ENCODE data around the gene CCDC81. TPM values are rescaled to one million over a fixed set of nuclear protein-coding genes. Genes with fewer than 3 reads are reported as not detected.

Gene CCDC81
- total RNA-seq, 4 donors from 2014 or later: 0.78 to 3.3 (median 1.3) TPM

- Histone ChIP-seq H3K36me3 (peaks cover 0 to 51% (median 0%) of the 10 kb centered on the region in 3 donors), H3K4me1 (peaks cover 0 to 7% (median 0%) of the 10 kb centered on the region in 4 donors), H3K27ac (no peak overlapping the region), H3K9me3 (no peaks in the 10 kb centered on the region), H3K4me3 (no peak overlapping the region), H3K27me3 (no peaks in the 10 kb centered on the region)
- no peak for DNase-seq (ENCODE audit: low spot score in 2 of 2)
- TF ChIP-seq, protein P1, sequence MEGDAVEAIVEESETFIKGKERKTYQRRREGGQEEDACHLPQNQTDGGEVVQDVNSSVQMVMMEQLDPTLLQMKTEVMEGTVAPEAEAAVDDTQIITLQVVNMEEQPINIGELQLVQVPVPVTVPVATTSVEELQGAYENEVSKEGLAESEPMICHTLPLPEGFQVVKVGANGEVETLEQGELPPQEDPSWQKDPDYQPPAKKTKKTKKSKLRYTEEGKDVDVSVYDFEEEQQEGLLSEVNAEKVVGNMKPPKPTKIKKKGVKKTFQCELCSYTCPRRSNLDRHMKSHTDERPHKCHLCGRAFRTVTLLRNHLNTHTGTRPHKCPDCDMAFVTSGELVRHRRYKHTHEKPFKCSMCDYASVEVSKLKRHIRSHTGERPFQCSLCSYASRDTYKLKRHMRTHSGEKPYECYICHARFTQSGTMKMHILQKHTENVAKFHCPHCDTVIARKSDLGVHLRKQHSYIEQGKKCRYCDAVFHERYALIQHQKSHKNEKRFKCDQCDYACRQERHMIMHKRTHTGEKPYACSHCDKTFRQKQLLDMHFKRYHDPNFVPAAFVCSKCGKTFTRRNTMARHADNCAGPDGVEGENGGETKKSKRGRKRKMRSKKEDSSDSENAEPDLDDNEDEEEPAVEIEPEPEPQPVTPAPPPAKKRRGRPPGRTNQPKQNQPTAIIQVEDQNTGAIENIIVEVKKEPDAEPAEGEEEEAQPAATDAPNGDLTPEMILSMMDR (IDR thresholded peaks at IDR 0.05): no peak
- no peak for TF ChIP-seq EP300 (IDR thresholded peaks at IDR 0.05)
- TF ChIP-seq POLR2A (IDR thresholded peaks at IDR 0.05): no peak
- WGBS, 2 donors: 84 to 96% methylated on average over 3 of the region's 3 CpGs
Observed at GRCh38 chr11:86447763-86448480, 73.2 kb downstream of the CCDC81 start.

DNA sequence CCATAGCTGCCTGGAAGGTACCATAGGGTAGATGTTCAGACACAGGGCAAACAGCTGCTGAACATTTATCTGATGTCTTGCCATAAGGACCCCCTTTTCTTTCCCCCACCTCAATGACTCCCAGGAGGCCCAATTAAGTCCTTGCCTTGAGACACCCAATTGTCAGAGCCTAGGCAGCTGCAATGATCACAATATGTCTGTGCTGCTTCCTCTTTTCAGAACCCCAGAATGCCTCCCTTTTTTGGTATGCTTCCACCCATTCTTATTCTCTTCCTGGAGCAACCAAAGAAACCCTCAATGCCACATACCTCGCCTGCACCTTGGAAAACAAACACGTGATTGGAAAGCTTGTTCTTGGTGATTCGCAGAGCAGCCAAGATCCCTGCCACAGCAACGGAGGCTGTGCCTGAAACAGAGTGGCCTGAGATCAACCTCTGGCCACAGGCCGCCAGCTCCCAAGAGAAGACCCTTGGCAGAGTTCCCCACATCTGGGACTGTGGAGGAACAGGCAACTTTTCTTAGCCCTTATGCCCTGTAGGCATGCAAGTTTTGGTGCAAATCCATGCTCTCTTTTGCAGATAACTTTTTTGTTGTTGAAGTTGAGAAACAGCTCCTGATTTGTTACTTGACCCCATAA is 75.4 kb downstream of the CCDC81 start:
- DNase-seq (ENCODE audit: low spot score in 2 of 2): no peak
- H3K27me3 ChIP-seq: no peaks in the 10 kb centered on the region
- no peak overlapping the region for H3K4me3 ChIP-seq
- 82 to 85% methylated on average over 3 to 5 of the region's 5 CpGs for WGBS, 2 donors
- H3K9me3 ChIP-seq: no peaks in the 10 kb centered on the region
- H3K27ac ChIP-seq: no peak overlapping the region
- H3K4me1 ChIP-seq: no peaks in the 10 kb centered on the region
- no peak for TF ChIP-seq POLR2A (IDR thresholded peaks at IDR 0.05)
- TF ChIP-seq EP300 (IDR thresholded peaks at IDR 0.05): no peak
- TF ChIP-seq, protein P1 (IDR thresholded peaks at IDR 0.05): no peak
- peaks cover 0 to 38% (median 0%) of the 10 kb centered on the region in 3 donors for H3K36me3 ChIP-seq

- Histone ChIP-seq H3K4me3 (no peak overlapping the region), H3K27me3 (no peaks in the 10 kb centered on the region), H3K4me1 (peaks cover 0 to 19% (median 0%) of the 10 kb centered on the region in 4 donors), H3K36me3 (peaks cover 0 to 9% (median 0%) of the 10 kb centered on the region in 3 donors), H3K9me3 (no peaks in the 10 kb centered on the region), H3K27ac (no peak overlapping the region)
- no peak for TF ChIP-seq POLR2A (IDR thresholded peaks at IDR 0.05)
- no peak for DNase-seq (ENCODE audit: low spot score in 2 of 2)
- WGBS, 2 donors: 61 to 70% methylated on average over 2 of the region's 2 CpGs
Observed at GRCh38 chr11:86453290-86454030, 78.8 kb downstream of the CCDC81 start.

DNA sequence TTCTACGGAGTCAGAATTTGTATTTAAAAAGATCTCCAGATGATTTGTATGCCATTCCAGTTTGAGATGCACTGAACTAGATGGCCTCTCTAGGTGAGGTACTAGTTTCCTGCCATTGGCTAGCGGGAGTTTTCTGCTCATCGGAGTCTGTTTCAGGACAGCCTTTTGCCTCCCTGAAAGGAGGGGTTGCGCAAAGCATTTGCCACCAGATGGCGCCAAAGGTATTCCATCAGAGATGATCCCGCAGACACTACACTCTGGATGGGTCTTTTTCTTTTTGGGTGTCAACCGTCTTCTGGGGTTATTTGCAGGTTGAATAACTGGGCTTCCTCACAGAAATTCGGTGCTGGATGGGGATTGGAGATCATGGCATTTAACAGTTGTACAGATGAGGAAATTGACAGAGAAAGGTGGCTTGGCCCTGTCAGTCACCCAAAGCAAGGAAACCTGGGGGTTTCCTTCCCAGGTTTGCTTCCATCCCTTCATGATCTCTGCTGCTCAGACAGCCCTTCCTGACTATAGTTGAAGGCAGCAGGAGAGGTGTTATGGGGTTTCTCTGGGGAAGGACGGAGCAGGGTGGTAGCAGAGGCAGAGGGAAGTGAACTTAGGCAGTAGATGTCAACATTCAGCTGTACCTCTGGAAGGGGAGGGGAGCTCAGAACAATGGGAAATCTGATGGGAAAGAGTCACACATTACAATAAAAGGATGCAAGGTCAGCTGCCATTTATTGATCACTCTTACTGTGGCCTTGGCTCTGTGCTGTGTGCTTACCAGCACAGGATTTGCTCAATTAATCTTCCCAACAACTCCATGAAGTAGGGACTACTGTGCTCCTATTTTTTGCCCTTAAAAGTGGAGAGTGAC is 81.6 kb downstream of the CCDC81 start:
- H3K27me3 ChIP-seq: no peaks in the 10 kb centered on the region
- 16 to 20% methylated on average over 9 of the region's 9 CpGs for whole genome bisulfite sequencing, 2 donors
- H3K36me3 ChIP-seq: no peaks in the 10 kb centered on the region
- H3K27ac ChIP-seq: peak overlapping the region in 1 of 4 donors; percentile 18
- TF ChIP-seq EP300 (IDR thresholded peaks at IDR 0.05) (peak in 1 of 2 donors; percentile 25), POLR2A (IDR thresholded peaks at IDR 0.05) (no peak)
- TF ChIP-seq, protein P1 (IDR thresholded peaks at IDR 0.05): peak; percentile 82 to 88 (median 85)
- DNase-seq (ENCODE audit: low spot score in 2 of 2): peak; percentile 85 to 97
- H3K4me1 ChIP-seq: peaks cover 0 to 46% (median 5%) of the 10 kb centered on the region in 4 donors
- H3K9me3 ChIP-seq: no peaks in the 10 kb centered on the region
- H3K4me3 ChIP-seq: no peak overlapping the region
